HepG2 (cell line): Measurements from ENCODE around the gene ELP1. TPM values are rescaled to one million over a fixed set of nuclear protein-coding genes. Genes with fewer than 3 reads are reported as not detected.

Experiments
- FIP1L1 ChIP-seq: fragments of 200-400 bp; formaldehyde crosslinking; IDR thresholded peaks from 2 replicates; pipeline ENCODE4 v1.6.1; 2018; ENCODE audit warnings: low read depth, mild to moderate bottlenecking, low read length, moderate library complexity, borderline replicate concordance; ENCODE audit not compliant: insufficient read depth
- FOXM1 ChIP-seq: sonication (generic); formaldehyde crosslinking; IDR thresholded peaks from 2 replicates; pipeline ENCODE4 v1.5.0; 2020; ENCODE audit warnings: missing genetic modification reagents
- HCFC1 ChIP-seq: fragments of 150-350 bp; IDR thresholded peaks from 2 replicates; pipeline ENCODE4 v1.6.1; 2014; ENCODE audit warnings: low read depth, low read length
- HOXA3 ChIP-seq: sonication (generic); formaldehyde crosslinking; IDR thresholded peaks from 2 replicates; pipeline ENCODE4 v1.5.0; 2020; ENCODE audit warnings: missing genetic modification reagents
- KAT8 ChIP-seq: IDR thresholded peaks from 2 replicates; pipeline ENCODE4 v1.6.1; 2016; ENCODE audit warnings: missing genetic modification reagents, missing compliant biosample characterization
- NONO ChIP-seq, 2 experiments: fragments of 450-650 bp in 1 of 2; sonication (generic) in 1 of 2; formaldehyde crosslinking in 1 of 2; IDR thresholded peaks in 1 of 2; conservative IDR thresholded peaks in 1 of 2; 2 replicates each; pipeline versions ENCODE4 v1.6.1 to v1.8.0; 2017 to 2022; ENCODE audit warnings: mild to moderate bottlenecking in 1 of 2, missing genetic modification reagents in 1 of 2, moderate library complexity in 1 of 2
- RARA ChIP-seq: IDR thresholded peaks from 2 replicates; pipeline ENCODE4 v1.6.1; 2016; ENCODE audit warnings: missing genetic modification reagents, missing compliant biosample characterization
- RBAK ChIP-seq: sonication (generic); formaldehyde crosslinking; IDR thresholded peaks from 2 replicates; pipeline ENCODE4 v1.5.1; 2020; ENCODE audit warnings: mild to moderate bottlenecking, missing genetic modification reagents
- RFXAP ChIP-seq: sonication (generic); formaldehyde crosslinking; IDR thresholded peaks from 2 replicates; pipeline ENCODE4 v1.4.0; 2020; ENCODE audit warnings: missing genetic modification reagents, borderline replicate concordance
- TEAD3 ChIP-seq: optimal IDR thresholded peaks from 2 replicates; pipeline ENCODE3; 2016; ENCODE audit warnings: borderline replicate concordance
- ZFYVE20 ChIP-seq: sonication (generic); formaldehyde crosslinking; IDR thresholded peaks from 2 replicates; pipeline ENCODE4 v1.8.0; 2023; ENCODE audit warnings: low read depth, mild to moderate bottlenecking, moderate library complexity, missing genetic modification reagents, borderline replicate concordance
- ZMYM2 ChIP-seq: sonication (generic); formaldehyde crosslinking; IDR thresholded peaks from 2 replicates; pipeline ENCODE4 v1.8.0; 2022; ENCODE audit warnings: mild to moderate bottlenecking, missing genetic modification reagents
- ZNF24 ChIP-seq: fragments of 450-650 bp; IDR thresholded peaks from 2 replicates; pipeline ENCODE4 v1.6.1; 2017; ENCODE audit warnings: antibody characterized with exemption, mild to moderate bottlenecking
- ZNF382 ChIP-seq: sonication (generic); formaldehyde crosslinking; IDR thresholded peaks from 2 replicates; pipeline ENCODE4 v1.5.0; 2020; ENCODE audit warnings: missing genetic modification reagents, mild to moderate bottlenecking, borderline replicate concordance
- ZNF713 ChIP-seq: sonication (generic); formaldehyde crosslinking; IDR thresholded peaks from 2 replicates; pipeline ENCODE4 v1.4.0; 2020; ENCODE audit warnings: mild to moderate bottlenecking, missing genetic modification reagents
- polyA plus RNA-seq, 8 experiments: library from polyadenylated mRNA; depleted of rRNA in 3 of 8; stranded (reverse) in 7 of 8; unstranded in 1 of 8; fragments of >200 nt; fragmentation: Illumina TruSeq in 4 of 8; extraction: Trizol in 4 of 8; gene quantifications; 2 replicates each; pipeline versions ENCODE4 v1.2.1 to v1.2.3, GENCODE V29; 2011 to 2016; ENCODE audit warnings: low read depth in 4 of 8, missing spikeins in 1 of 8, mixed read lengths in 1 of 8; ENCODE audit not compliant: insufficient read depth in 1 of 8
- total RNA-seq, 5 experiments: library from RNA; depleted of rRNA; stranded (reverse); fragments of >200 nt; fragmentation: Illumina TruSeq; extraction: Trizol; gene quantifications; 2 replicates each; pipeline ENCODE4 v1.2.3, GENCODE V29; 2016; ENCODE audit warnings: low read depth in 1 of 5
- TF ChIP-seq, protein P1 (sequence below): sonication (generic); formaldehyde crosslinking; IDR thresholded peaks from 2 replicates; pipeline ENCODE4 v1.4.0; 2020; ENCODE audit warnings: missing genetic modification reagents
- TF ChIP-seq, protein P2 (sequence below): sonication (generic); formaldehyde crosslinking; IDR thresholded peaks from 2 replicates; pipeline ENCODE4 v1.8.1; 2023; ENCODE audit warnings: mild to moderate bottlenecking, inconsistent platforms, moderate library complexity, missing genetic modification reagents, borderline replicate concordance
- TF ChIP-seq, protein P3 (sequence below): IDR thresholded peaks from 2 replicates; pipeline ENCODE4 v1.6.1; 2012; ENCODE audit warnings: inconsistent platforms
- TF ChIP-seq, protein P4 (sequence below): sonication (generic); formaldehyde crosslinking; IDR thresholded peaks from 2 replicates; pipeline ENCODE4 v1.8.0; 2022; ENCODE audit warnings: mild to moderate bottlenecking, missing genetic modification reagents; ENCODE audit not compliant: insufficient replicate concordance
- TF ChIP-seq, protein P5 (sequence below): sonication (generic); formaldehyde crosslinking; IDR thresholded peaks from 2 replicates; pipeline ENCODE4 v1.8.1; 2023; ENCODE audit warnings: mild to moderate bottlenecking, moderate library complexity, missing genetic modification reagents
- TF ChIP-seq, protein P6 (sequence below): sonication (generic); formaldehyde crosslinking; IDR thresholded peaks from 2 replicates; pipeline ENCODE4 v1.9.0; 2022; ENCODE audit warnings: low read depth, missing genetic modification reagents

ELP1 gene
- total and polyA plus RNA-seq, 2 of the 13 experiments (the other 11 are each of a cell fraction or from before 2014, with no cell fraction given): 157 to 275 TPM

DNA sequence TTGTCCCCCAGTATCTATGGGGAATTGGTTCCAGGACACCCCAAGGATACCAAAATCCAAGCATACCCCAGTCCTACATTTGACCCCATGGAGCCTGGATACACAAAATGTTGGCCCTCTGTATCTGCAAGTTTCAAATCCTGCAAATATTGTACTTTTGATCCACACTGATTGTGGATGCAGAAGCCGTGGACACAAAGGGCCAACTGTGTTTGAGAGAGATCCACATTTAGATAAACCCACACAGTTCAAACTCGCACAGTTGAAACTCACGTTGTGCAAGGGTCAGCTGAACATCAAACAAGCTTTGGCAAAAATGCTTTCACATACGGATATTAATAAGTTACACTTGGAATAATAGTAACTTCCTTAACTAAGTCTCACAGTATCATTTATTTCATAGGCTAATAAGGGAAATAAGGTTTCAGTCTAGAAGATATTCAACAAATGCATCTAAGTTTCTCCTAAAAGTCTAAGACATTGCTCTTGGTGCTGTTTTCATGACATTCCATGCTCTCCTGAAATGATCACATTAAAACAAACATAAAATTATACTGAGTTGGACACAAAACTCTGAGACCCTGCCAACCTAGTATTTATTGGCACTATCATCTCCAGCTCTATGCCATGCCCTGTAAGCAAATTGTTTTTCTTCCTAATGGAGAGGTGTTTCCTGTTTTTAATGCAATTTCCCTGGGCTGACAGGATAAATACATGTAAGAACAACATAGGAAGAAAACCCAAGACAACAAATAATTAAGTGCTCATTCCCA, 39.5 kb downstream of the ELP1 start (continued):
- TF ChIP-seq, protein P1, sequence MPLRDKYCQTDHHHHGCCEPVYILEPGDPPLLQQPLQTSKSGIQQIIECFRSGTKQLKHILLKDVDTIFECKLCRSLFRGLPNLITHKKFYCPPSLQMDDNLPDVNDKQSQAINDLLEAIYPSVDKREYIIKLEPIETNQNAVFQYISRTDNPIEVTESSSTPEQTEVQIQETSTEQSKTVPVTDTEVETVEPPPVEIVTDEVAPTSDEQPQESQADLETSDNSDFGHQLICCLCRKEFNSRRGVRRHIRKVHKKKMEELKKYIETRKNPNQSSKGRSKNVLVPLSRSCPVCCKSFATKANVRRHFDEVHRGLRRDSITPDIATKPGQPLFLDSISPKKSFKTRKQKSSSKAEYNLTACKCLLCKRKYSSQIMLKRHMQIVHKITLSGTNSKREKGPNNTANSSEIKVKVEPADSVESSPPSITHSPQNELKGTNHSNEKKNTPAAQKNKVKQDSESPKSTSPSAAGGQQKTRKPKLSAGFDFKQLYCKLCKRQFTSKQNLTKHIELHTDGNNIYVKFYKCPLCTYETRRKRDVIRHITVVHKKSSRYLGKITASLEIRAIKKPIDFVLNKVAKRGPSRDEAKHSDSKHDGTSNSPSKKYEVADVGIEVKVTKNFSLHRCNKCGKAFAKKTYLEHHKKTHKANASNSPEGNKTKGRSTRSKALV (CRISPR knock-in tag): peak; percentile 28; the same call in 1 of the 2 replicates
- TF ChIP-seq, protein P2, sequence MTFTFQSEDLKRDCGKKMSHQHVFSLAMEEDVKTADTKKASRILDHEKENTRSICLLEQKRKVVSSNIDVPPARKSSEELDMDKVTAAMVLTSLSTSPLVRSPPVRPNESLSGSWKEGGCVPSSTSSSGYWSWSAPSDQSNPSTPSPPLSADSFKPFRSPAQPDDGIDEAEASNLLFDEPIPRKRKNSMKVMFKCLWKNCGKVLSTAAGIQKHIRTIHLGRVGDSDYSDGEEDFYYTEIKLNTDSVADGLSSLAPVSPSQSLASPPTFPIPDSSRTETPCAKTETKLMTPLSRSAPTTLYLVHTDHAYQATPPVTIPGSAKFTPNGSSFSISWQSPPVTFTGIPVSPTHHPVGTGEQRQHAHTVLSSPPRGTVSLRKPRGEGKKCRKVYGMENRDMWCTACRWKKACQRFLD: no peak
- no peak for TF ChIP-seq FOXM1
- no peak for TF ChIP-seq FIP1L1
- TF ChIP-seq HOXA3 (CRISPR knock-in tag): peak; percentile 80
- TF ChIP-seq ZFYVE20 (CRISPR knock-in tag): no peak
- no peak for TF ChIP-seq HCFC1
- TF ChIP-seq, protein P3, sequence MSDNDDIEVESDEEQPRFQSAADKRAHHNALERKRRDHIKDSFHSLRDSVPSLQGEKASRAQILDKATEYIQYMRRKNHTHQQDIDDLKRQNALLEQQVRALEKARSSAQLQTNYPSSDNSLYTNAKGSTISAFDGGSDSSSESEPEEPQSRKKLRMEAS: peak; percentile 58
- TF ChIP-seq, protein P4, sequence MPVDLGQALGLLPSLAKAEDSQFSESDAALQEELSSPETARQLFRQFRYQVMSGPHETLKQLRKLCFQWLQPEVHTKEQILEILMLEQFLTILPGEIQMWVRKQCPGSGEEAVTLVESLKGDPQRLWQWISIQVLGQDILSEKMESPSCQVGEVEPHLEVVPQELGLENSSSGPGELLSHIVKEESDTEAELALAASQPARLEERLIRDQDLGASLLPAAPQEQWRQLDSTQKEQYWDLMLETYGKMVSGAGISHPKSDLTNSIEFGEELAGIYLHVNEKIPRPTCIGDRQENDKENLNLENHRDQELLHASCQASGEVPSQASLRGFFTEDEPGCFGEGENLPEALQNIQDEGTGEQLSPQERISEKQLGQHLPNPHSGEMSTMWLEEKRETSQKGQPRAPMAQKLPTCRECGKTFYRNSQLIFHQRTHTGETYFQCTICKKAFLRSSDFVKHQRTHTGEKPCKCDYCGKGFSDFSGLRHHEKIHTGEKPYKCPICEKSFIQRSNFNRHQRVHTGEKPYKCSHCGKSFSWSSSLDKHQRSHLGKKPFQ (CRISPR knock-in tag): no peak
- peak; percentile 92 for TF ChIP-seq RARA
- TF ChIP-seq, protein P5, sequence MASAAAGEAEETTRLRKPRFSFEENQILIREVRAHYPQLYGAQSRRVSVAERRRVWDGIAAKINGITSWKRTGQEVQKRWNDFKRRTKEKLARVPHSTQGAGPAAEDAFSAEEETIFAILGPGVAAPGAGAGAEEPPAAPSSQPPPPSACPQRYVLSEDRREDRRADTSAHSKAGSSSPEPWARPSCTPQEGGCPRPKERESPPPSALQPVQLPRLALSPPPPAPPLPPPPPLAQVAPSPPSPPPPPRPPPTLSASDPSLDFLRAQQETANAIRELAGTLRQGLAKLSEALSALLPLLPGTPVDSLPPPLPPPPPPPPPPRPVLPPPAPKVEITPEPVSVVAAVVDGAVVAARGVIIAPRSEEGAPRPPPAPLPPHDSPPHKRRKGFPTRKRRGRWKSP (CRISPR knock-in tag): no peak
- TF ChIP-seq ZNF24: no peak
- 0 out of 2 replicates have a peak, but pooled peaks have one; percentile 9 for TF ChIP-seq ZMYM2 (CRISPR knock-in tag)
- peak; percentile 73 for TF ChIP-seq TEAD3 (CRISPR knock-in tag)
- no peak for TF ChIP-seq ZNF382 (CRISPR knock-in tag)
- no peak for TF ChIP-seq RBAK
- TF ChIP-seq KAT8 (CRISPR knock-in tag): peak; percentile 69
- TF ChIP-seq ZNF713 (CRISPR knock-in tag): no peak
- TF ChIP-seq NONO (IDR thresholded peaks at IDR 0.05): no peak
- TF ChIP-seq NONO (CRISPR knock-in tag; conservative IDR thresholded peaks at IDR 0.05): peak; percentile 49; the same call in 1 of the 2 replicates
- TF ChIP-seq, protein P6, sequence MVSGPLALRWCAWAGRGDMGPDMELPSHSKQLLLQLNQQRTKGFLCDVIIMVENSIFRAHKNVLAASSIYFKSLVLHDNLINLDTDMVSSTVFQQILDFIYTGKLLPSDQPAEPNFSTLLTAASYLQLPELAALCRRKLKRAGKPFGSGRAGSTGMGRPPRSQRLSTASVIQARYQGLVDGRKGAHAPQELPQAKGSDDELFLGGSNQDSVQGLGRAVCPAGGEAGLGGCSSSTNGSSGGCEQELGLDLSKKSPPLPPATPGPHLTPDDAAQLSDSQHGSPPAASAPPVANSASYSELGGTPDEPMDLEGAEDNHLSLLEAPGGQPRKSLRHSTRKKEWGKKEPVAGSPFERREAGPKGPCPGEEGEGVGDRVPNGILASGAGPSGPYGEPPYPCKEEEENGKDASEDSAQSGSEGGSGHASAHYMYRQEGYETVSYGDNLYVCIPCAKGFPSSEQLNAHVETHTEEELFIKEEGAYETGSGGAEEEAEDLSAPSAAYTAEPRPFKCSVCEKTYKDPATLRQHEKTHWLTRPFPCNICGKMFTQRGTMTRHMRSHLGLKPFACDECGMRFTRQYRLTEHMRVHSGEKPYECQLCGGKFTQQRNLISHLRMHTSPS (CRISPR knock-in tag): no peak
- TF ChIP-seq RFXAP (CRISPR knock-in tag): 0 out of 2 replicates have a peak, but pooled peaks have one; percentile 33
